CD4-positive, alpha-beta T cell (primary cell): ENCODE measurements around the gene KBTBD6. TPM values are rescaled to one million over a fixed set of nuclear protein-coding genes. Genes with fewer than 3 reads are reported as not detected.
"Not testable (repeated sequence)": the region's sequence is repeated elsewhere in the genome, so short reads cannot be mapped to it uniquely, and the experiment has no call there.

Source experiments
- ATAC-seq: fragments of 200-7000 bp; cut with Tn5 transposase; one replicate; pipeline ENCODE4 v1.10.0; 2022; ENCODE audit warnings: mild to moderate bottlenecking; ENCODE audit not compliant: poor library complexity
- CTCF ChIA-PET: fragments of 350-600 bp; sonication (Branson Sonifier 250); formaldehyde crosslinking; loops from one replicate; lab custom pipeline; 2021; ENCODE audit warnings: antibody characterized with exemption, inconsistent platforms; lab: Charles Lee
- POLR2A ChIA-PET: fragments of 350-600 bp; sonication (Branson Sonifier 250); formaldehyde crosslinking; loops from one replicate; lab custom pipeline; 2021; ENCODE audit warnings: antibody characterized with exemption, inconsistent platforms; lab: Charles Lee
- DNase-seq, 14 experiments: peaks; one replicate each; pipeline ENCODE4 v3.0.0-alpha.2; 2013 to 2020; ENCODE audit warnings: mixed read lengths in 2 of 14
- H3K27ac ChIP-seq, 2 donors: one replicate each; pipeline versions ENCODE4 v1.5.1 to v1.7.0; 2013; ENCODE audit warnings: low read length in 2 of 2, low read depth in 1 of 2, mild to moderate bottlenecking in 1 of 2
- H3K27me3 ChIP-seq, 2 experiments: 1 replicate in 1 of 2; 2 replicates in 1 of 2; pipeline versions ENCODE4 v1.6.1 to v1.7.0; 2013; ENCODE audit warnings: low read length in 2 of 2, control low read depth in 1 of 2, mild to moderate bottlenecking in 1 of 2, moderate library complexity in 1 of 2; ENCODE audit not compliant: insufficient read depth in 2 of 2, control insufficient read depth in 1 of 2
- H3K36me3 ChIP-seq: one replicate; pipeline ENCODE4 v1.6.1; 2013; ENCODE audit warnings: low read length, control low read depth; ENCODE audit not compliant: insufficient read depth
- H3K4me1 ChIP-seq: one replicate; pipeline ENCODE4 v1.6.1; 2013; ENCODE audit warnings: low read length, control low read depth; ENCODE audit not compliant: insufficient read depth
- H3K4me3 ChIP-seq: one replicate; pipeline ENCODE4 v1.5.1; 2013; ENCODE audit warnings: mild to moderate bottlenecking, low read length, moderate library complexity
- H3K9me3 ChIP-seq, 2 experiments: 1 replicate in 1 of 2; 2 replicates in 1 of 2; pipeline versions ENCODE4 v1.6.1 to v1.7.0; 2013; ENCODE audit warnings: low read length in 2 of 2, mild to moderate bottlenecking in 2 of 2, control low read depth in 1 of 2, moderate library complexity in 1 of 2; ENCODE audit not compliant: control insufficient read depth in 1 of 2, insufficient read depth in 1 of 2
- H3K27ac Mint-ChIP-seq: one replicate; pipeline ENCODE4 v1.8.0; 2020; ENCODE audit warnings: mixed read lengths
- H3K27me3 Mint-ChIP-seq: one replicate; pipeline ENCODE4 v1.8.0; 2021; ENCODE audit warnings: mixed read lengths
- H3K36me3 Mint-ChIP-seq: one replicate; pipeline ENCODE4 v1.8.0; 2021; ENCODE audit warnings: low read depth, mixed read lengths
- H3K4me1 Mint-ChIP-seq: one replicate; pipeline ENCODE4 v1.8.0; 2021; ENCODE audit warnings: low read depth, mixed read lengths
- H3K4me3 Mint-ChIP-seq: one replicate; pipeline ENCODE4 v1.8.0; 2020; ENCODE audit warnings: mild to moderate bottlenecking, mixed read lengths
- H3K9me3 Mint-ChIP-seq: one replicate; pipeline ENCODE4 v1.8.0; 2020; ENCODE audit warnings: mixed read lengths
- intact Hi-C, 2 experiments: fragments of 100-400 bp; cut with DNase I in 1 of 2; cut with micrococcal nuclease in 1 of 2; formaldehyde crosslinking; loops; one replicate each; pipeline versions ENCODE4 v1.15.1 to v1.9.0; 2023 to 2025; cut with DNase I, micrococcal nuclease
- total RNA-seq, 174 experiments: library from RNA in 2 of 174; stranded (reverse) in 2 of 174; gene quantifications; one replicate each; pipeline ENCODE4 v1.2.3 and lab custom pipeline; 2021 to 2026
- TF ChIP-seq, protein P1 (sequence below): fragments of 200-600 bp; IDR thresholded peaks from one replicate; pipeline ENCODE4 v1.8.0; 2022; ENCODE audit warnings: antibody characterized with exemption, mild to moderate bottlenecking

Gene KBTBD6
- total RNA-seq, 2 experiments from 2014 or later = 6.8 to 7.2 TPM

DNA sequence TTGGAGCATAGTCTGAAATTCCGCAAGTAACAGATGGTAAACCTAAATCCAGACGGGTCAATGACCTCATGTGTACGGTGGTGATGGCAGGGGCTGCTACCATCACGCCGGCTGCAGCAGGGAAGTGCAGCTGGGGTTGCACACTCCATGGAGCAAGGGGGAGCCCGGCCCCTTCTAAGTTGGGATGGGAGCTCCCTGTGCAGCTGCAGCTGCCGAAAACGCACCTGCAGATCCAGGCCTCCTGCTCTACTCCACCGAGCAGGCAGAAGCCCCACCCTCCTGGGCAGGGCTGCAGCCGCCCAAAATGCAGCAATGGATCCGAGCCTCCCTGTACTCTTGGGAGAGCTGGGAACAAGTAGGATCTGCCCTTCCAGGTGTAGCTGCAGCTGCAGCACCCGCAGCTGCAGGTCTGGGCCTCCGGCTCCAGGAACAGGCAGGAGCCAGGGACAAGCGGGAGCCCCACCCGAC is 25.5 kb downstream of the KBTBD6 start:
- DNase-seq = no peak
- no peaks in the 10 kb centered on the region for H3K9me3 Mint-ChIP-seq
- Histone ChIP-seq H3K27ac (no peak overlapping the region), H3K36me3 (no peaks in the 10 kb centered on the region), H3K4me1 (no peaks in the 10 kb centered on the region), H3K27me3 (no peaks in the 10 kb centered on the region), H3K9me3 (peaks cover 0 to 5% of the 10 kb centered on the region in 2 experiments), H3K4me3 (no peak overlapping the region)
- CTCF ChIA-PET = no interaction called here
- no peak overlapping the region for H3K4me3 Mint-ChIP-seq
- ATAC-seq = no peak
- no peaks in the 10 kb centered on the region for H3K4me1 Mint-ChIP-seq
- POLR2A ChIA-PET = no interaction called here
- H3K27me3 Mint-ChIP-seq = no peaks in the 10 kb centered on the region
- intact Hi-C loops = no loop called here
- H3K27ac Mint-ChIP-seq = no peak overlapping the region
- H3K36me3 Mint-ChIP-seq = no peaks in the 10 kb centered on the region
- TF ChIP-seq, protein P1, sequence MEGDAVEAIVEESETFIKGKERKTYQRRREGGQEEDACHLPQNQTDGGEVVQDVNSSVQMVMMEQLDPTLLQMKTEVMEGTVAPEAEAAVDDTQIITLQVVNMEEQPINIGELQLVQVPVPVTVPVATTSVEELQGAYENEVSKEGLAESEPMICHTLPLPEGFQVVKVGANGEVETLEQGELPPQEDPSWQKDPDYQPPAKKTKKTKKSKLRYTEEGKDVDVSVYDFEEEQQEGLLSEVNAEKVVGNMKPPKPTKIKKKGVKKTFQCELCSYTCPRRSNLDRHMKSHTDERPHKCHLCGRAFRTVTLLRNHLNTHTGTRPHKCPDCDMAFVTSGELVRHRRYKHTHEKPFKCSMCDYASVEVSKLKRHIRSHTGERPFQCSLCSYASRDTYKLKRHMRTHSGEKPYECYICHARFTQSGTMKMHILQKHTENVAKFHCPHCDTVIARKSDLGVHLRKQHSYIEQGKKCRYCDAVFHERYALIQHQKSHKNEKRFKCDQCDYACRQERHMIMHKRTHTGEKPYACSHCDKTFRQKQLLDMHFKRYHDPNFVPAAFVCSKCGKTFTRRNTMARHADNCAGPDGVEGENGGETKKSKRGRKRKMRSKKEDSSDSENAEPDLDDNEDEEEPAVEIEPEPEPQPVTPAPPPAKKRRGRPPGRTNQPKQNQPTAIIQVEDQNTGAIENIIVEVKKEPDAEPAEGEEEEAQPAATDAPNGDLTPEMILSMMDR = no peak

DNA sequence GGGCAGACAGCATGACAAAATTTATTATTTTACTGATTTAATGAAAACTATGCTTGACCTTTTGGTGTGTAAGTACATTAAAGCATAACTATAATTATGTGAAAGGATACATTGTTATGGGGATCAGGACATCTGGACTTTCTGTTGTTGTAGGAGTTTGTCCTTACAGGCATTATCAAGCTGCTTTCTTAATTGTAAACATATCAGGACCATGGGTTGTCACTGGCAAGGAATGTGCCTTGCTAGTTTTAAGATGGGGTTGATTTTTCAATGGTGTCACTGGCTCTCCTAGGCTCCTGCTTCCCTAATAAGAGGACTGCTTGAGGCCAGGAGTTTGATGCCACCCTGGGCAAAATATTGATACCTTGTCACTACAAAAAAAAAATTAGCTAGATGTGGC is 32.6 kb downstream of the KBTBD6 start:
- Mint-ChIP-seq H3K4me3 (no peak overlapping the region), H3K9me3 (no peaks in the 10 kb centered on the region), H3K27ac (no peak overlapping the region), H3K4me1 (no peaks in the 10 kb centered on the region), H3K27me3 (no peaks in the 10 kb centered on the region), H3K36me3 (no peaks in the 10 kb centered on the region)
- no peak for ATAC-seq
- ChIA-PET POLR2A (no interaction called here), CTCF (no interaction called here)
- intact Hi-C loops = no loop called here
- TF ChIP-seq, protein P1 = no peak
- no peak overlapping the region for H3K27ac ChIP-seq
- no peak overlapping the region for H3K4me3 ChIP-seq
- no peaks in the 10 kb centered on the region for H3K9me3 ChIP-seq
- no peaks in the 10 kb centered on the region for H3K36me3 ChIP-seq
- H3K27me3 ChIP-seq = peaks cover 0 to 4% of the 10 kb centered on the region in 2 experiments
- no peak for DNase-seq
- no peaks in the 10 kb centered on the region for H3K4me1 ChIP-seq

DNA sequence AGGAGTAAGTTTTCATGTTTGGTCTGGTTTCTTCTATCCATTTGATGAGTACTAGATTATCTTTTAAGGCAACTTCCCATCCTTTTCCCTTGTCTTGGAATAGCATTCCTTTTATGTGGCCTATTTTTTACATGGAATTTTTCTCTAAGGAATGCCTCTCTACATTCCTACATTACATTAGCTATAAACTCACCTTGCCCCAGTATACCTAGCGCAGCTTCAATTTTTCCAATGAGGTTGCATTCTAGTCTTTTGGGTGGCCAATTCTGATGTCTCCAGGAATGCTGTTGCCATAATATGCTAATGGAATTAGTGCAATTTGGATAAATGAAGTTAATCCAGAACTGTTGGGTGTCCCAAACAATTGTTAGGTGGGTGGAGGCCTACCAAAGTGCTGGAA is 33.8 kb downstream of the KBTBD6 start:
- Mint-ChIP-seq H3K4me1 (no peaks in the 10 kb centered on the region), H3K4me3 (no peak overlapping the region), H3K27me3 (no peaks in the 10 kb centered on the region), H3K36me3 (no peaks in the 10 kb centered on the region), H3K9me3 (no peaks in the 10 kb centered on the region), H3K27ac (no peak overlapping the region)
- Histone ChIP-seq H3K4me1 (no peaks in the 10 kb centered on the region), H3K4me3 (no peak overlapping the region), H3K9me3 (no peaks in the 10 kb centered on the region), H3K27me3 (peaks cover 0 to 4% of the 10 kb centered on the region in 2 experiments), H3K36me3 (no peaks in the 10 kb centered on the region), H3K27ac (no peak overlapping the region)
- DNase-seq = no peak
- POLR2A ChIA-PET = no interaction called here
- TF ChIP-seq, protein P1 = no peak
- ATAC-seq = no peak
- CTCF ChIA-PET = no interaction called here
- intact Hi-C loops = no loop called here

DNA sequence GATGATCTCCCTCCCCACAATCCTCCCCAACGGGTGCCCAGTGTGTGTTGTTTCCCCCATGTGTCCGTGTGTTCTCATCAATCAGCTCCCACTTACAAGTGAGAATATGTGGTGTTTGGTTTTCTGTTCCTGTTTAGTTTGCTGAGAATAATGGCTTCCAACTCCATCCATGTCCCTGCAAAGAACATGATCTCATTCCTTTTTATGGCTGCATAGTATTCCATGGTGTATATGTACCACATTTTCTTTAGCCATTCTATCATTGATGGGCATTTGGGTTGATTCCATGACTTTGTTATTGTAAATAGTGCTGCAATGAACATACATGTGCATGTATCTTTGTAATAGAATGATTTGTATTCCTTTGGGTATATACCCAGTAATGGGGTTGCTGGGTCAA is 36.9 kb downstream of the KBTBD6 start:
- CTCF ChIA-PET = interaction anchor here (0.8 kb wide), 1 partner anchor 8 kb away, joined by 3 read pairs; no protein-coding TSS in a partner anchor
- DNase-seq, H3K9me3 ChIP-seq, H3K4me1 ChIP-seq, intact Hi-C loops, H3K27me3 ChIP-seq, H3K27ac Mint-ChIP-seq, H3K9me3 Mint-ChIP-seq, H3K4me3 ChIP-seq, H3K27ac ChIP-seq, ATAC-seq, H3K27me3 Mint-ChIP-seq, H3K4me1 Mint-ChIP-seq, H3K4me3 Mint-ChIP-seq, H3K36me3 Mint-ChIP-seq, H3K36me3 ChIP-seq, POLR2A ChIA-PET: not testable (repeated sequence)
